Measurements from ENCODE around the gene ANKFN1. TPM values are rescaled to one million over a fixed set of nuclear protein-coding genes. Genes with fewer than 3 reads are reported as not detected.

The ANKFN1 gene
- total RNA-seq, 1 experiment from 2014 or later: not detected

DNA sequence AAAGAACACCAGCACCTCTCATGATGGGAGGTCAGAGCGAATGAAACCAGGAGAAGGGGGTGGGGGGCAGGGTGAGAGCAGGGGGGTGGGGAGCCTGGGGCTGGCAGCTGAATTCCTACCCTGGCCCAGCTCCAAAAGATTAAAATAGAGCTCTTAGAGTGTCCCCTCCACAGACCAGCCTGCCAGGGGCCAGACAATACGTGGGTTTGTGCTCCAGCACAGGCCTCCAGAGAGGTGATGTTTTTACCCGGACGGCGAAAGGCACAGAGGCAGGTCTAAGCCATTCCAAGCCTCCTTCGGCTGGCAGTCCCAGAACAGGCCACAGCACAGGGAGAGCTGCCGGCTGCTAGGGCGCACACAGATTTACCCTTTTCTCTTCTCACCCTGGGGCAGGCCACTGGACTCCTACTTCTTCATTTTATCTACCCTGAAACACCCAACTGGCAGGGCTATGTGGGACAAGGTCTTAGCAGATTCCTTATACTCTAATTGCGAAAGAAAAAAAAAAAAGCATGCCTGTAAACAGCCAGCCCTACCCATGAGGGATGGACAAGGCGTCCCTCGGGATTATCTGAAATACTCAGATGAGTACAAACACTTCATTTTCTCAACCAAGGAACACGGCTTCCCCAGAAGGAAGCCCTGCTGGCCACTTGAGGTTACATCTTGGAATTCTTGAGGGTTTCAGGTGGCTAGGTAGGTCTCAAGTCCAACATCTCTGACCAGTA, 368.3 kb downstream of the ANKFN1 start:
- no peak overlapping the region for H4K8ac ChIP-seq (replicated peaks; ENCODE audit: insufficient read length, low read depth, low read length)
- DNase-seq: peak; percentile 44
- H3K9me3 Mint-ChIP-seq: no peaks in the 10 kb centered on the region; a peak in 1 of 5 replicates
- no peak overlapping the region for H2AK5ac ChIP-seq (ENCODE audit: insufficient read length, low read length)
- no peaks in the 10 kb centered on the region; the same call in 1 of the 2 replicates for H3K27me3 Mint-ChIP-seq (ENCODE audit: low read depth)
- no peak overlapping the region for H3K4ac ChIP-seq (ENCODE audit: low read depth, low read length)
- peaks cover 0 to 6% of the 10 kb centered on the region in 2 experiments; a peak in 2 of 4 replicates for H3K4me1 Mint-ChIP-seq
- H3K18ac ChIP-seq (ENCODE audit: insufficient read length, low read depth, low read length): no peak overlapping the region
- H3K23me2 ChIP-seq (ENCODE audit: insufficient read length, low read depth, low read length, poor library complexity, severe bottlenecking): no peaks in the 10 kb centered on the region
- H2BK20ac ChIP-seq (ENCODE audit: low read depth, low read length, poor library complexity, severe bottlenecking): no peak overlapping the region
- H3K36me3 Mint-ChIP-seq (ENCODE audit: insufficient read depth in 1 of 3, low read depth in 3 of 3): no peaks in the 10 kb centered on the region
- no peak overlapping the region for H3K14ac ChIP-seq (ENCODE audit: insufficient read depth, low read length)
- H4K91ac ChIP-seq (ENCODE audit: insufficient read length, low read depth, low read length): no peak overlapping the region
- H3K4me2 ChIP-seq (ENCODE audit: insufficient read depth, insufficient read length, low read length): no peak overlapping the region
- no peak overlapping the region for H2BK15ac ChIP-seq (ENCODE audit: low read depth, low read length)
- H3T11ph ChIP-seq (ENCODE audit: low read length): no peak overlapping the region
- no peaks in the 10 kb centered on the region for H3K79me2 ChIP-seq (ENCODE audit: insufficient read depth, low read length)
- no peaks in the 10 kb centered on the region for H3K27me3 ChIP-seq (ENCODE audit: insufficient read depth, low read length)
- WGBS (ENCODE audit: extremely low coverage, insufficient read length, low lambda C conversion rate): no CpG with 5 or more reads among the region's 12 CpGs
- H3K4me3 Mint-ChIP-seq: no peak overlapping the region
- no peaks in the 10 kb centered on the region for H3K4me1 ChIP-seq (ENCODE audit: insufficient read depth, low read length)
- no peaks in the 10 kb centered on the region for H3K9me3 ChIP-seq (ENCODE audit: control insufficient read depth, low read depth, low read length)
- H2BK120ac ChIP-seq (ENCODE audit: low read depth, low read length, poor library complexity, severe bottlenecking): no peak overlapping the region
- H2BK5ac ChIP-seq (ENCODE audit: insufficient read length, low read length): no peak overlapping the region
- no peak overlapping the region for H3K27ac Mint-ChIP-seq
- H3K56ac ChIP-seq (ENCODE audit: insufficient read length, low read depth, low read length): no peak overlapping the region
- H4K20me1 ChIP-seq (ENCODE audit: control insufficient read depth, insufficient read depth, insufficient read length): no peaks in the 10 kb centered on the region
- H3K23ac ChIP-seq (ENCODE audit: insufficient read length, low read depth, low read length): no peak overlapping the region
- H2AFZ ChIP-seq (ENCODE audit: low read length): no peak overlapping the region
- H3K27ac ChIP-seq (ENCODE audit: insufficient read length, low read depth, low read length): no peak overlapping the region
- TF ChIP-seq CTCF (conservative IDR thresholded peaks at IDR 0.05): no peak
- H3K79me1 ChIP-seq (ENCODE audit: insufficient read depth, low read depth, low read length, poor library complexity, severe bottlenecking): no peaks in the 10 kb centered on the region
- no peak overlapping the region for H3K9ac ChIP-seq (ENCODE audit: extremely low read depth, insufficient read length, low read length)
- no peak overlapping the region for H2BK12ac ChIP-seq (ENCODE audit: insufficient read length, low read depth, low read length)
- H4K5ac ChIP-seq (ENCODE audit: insufficient read length, low read depth, low read length): no peak overlapping the region
